Stimulated activated naive CD4-positive, alpha-beta T cell (primary cell): ENCODE results near the gene MAP4K3.

Experiments
- DNase-seq, 6 experiments: peaks; one replicate each; lab custom pipeline; 2025; lab: John Stamatoyannopoulos, UW

Gene MAP4K3

GRCh38 chr2:39241588-39241987 lies 195.5 kb downstream of the MAP4K3 start:
- no peak for DNase-seq

GRCh38 chr2:39240758-39241157 lies 196.3 kb downstream of the MAP4K3 start:
- no peak for DNase-seq

DNA sequence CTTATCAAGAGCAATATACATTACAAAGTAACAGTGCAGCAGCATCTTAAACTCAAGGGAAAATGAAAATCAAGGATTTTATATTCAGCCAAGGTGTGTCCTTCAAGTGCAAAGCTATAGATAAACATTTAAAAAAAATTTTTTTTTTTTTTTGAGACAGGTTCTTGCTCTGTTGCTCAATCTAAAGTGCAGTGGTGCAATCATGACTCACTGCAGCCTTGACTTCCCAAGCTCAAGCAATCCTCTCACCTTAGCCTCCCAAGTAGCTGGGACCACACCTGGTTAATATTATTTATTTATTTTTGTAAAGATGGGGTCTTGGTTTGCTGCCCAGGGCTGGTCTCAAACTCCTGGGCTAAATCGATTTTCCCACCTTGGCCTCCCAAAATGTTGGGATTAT lies 202.3 kb downstream of the MAP4K3 start:
- no peak for DNase-seq

- no peak for DNase-seq
These were observed 204.9 kb downstream of the MAP4K3 start for GRCh38 chr2:39232141-39232540.

GRCh38 chr2:39228413-39229209 lies 208.5 kb downstream of the MAP4K3 start:
- peak in 3 of 6 experiments; percentile 2 to 67 (median 18) for DNase-seq

- DNase-seq = peak; percentile 48 to 79 (median 68)
These were observed 209.3 kb downstream of the MAP4K3 start for GRCh38 chr2:39227628-39228412.

DNA sequence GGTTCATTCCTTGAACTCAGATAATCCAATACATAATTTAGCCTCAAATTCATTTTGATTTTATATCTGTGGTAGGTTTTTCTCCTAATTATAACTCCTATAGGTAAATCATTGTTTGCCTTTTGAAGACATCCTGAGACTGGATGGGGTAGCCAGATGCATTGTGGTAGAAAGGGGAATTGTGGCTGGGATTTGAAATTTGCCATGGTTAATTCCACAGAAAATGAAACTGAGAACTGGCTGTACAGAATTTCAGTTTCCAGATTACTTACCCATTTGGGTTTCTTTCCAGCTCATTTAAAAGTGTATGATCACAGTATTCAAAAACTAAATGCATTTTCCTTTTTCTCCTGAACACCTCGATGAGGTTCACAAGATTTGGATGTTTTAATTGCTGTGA lies 211.5 kb downstream of the MAP4K3 start:
- DNase-seq = no peak

- DNase-seq = no peak
These were observed 213.2 kb downstream of the MAP4K3 start for GRCh38 chr2:39223909-39224308.

GRCh38 chr2:39221459-39221858 lies 215.6 kb downstream of the MAP4K3 start:
- DNase-seq = no peak

DNA sequence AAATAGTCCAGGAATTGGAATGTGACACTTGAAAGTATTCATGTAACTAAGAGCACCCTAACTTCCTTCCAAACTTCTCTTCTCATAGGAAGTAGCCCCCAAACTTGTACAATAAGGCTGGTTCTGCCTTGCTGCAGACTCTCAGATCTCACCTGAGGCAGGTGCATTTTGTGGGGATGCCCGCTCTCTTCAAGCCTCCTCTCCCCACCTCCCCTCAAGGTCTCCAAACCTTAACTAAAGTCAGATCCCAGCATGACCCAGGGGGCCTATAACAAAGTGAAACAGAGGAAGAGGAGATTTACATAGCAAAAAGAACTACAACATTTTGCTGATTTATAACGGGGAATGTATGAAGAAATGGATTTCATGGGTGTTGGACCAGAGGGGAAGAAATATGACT lies 216.9 kb downstream of the MAP4K3 start:
- DNase-seq = no peak

GRCh38 chr2:39218391-39218790 lies 218.7 kb downstream of the MAP4K3 start:
- DNase-seq = no peak

DNA sequence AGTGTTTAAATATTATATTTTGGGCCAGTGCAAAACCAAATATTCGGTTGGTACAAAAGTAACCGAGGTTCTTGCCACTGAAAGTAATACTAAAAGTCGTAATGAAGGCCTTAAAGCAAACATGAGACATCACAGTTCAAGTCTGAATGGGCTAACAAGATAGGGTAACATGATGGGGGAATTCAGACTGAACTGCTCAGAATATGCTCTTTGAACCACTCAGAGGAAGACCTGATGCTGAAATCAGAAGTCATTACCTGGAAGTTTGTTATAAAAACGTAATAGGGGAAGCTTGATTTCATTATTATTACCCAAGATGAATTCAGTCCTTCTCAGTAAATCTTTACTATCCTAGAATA lies 219.9 kb downstream of the MAP4K3 start:
- no peak for DNase-seq

DNA sequence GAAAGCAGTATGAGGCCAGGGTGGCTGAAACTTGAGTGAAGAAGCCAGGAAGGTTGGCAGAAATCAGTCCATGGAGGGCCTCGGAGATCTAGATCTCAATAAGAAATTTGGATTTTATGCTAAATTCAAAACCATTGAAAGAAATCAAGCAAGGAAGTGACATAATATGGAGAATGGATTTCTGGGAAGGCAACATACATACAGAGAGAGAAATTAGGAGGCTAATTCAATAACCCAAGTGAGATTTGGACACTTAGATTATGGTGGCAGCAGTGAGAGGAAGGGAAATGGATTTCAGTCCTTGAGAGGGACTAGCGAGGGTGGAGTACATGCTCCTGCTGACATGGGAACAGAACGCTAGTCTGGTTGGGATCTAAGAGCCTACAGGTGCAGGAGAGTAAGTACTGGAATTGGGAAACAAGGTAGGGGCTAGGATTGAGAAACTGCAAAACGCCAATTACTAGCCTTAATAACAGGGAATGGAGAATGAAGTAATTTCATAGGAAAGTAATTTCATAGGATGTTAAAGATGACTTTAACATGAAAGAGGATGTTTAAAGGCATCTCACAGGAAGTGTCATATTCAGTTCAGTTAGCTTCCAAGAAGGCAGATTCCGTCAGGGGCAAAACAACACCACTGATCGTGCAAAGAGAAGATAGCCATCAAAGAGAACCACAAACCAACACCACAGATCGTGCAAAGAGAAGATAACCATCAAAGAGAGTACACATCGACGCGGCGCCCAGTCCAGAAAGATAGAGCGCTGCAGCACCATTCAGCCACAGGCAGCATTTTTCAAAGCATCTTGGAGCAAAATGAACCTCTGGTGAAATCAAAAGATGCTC lies 220.5 kb downstream of the MAP4K3 start:
- DNase-seq = peak; percentile 19 to 90 (median 55)

- no peak for DNase-seq
These were observed 221.5 kb downstream of the MAP4K3 start for GRCh38 chr2:39215545-39215944.

DNA sequence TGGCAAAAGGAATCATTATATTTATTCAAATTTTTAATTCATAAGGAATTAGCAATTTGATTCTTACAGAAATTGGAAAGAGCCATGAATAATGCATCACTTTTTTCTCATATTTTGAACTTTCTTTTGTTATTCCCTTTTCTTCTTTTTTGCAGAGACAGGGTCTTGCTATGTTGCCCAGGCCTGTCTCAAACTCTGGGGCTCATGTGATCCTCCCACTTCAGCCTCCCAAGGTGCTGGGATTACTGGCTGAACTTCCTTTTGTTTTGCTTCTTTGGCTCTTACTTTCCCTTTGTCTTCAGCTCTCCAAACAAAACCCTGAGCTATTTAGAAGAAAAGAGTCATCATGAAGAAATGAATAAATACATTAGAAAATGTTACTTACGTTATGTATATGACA lies 224.1 kb downstream of the MAP4K3 start:
- no peak for DNase-seq

- no peak for DNase-seq
These were observed 226.2 kb downstream of the MAP4K3 start for GRCh38 chr2:39210846-39211245.

DNA sequence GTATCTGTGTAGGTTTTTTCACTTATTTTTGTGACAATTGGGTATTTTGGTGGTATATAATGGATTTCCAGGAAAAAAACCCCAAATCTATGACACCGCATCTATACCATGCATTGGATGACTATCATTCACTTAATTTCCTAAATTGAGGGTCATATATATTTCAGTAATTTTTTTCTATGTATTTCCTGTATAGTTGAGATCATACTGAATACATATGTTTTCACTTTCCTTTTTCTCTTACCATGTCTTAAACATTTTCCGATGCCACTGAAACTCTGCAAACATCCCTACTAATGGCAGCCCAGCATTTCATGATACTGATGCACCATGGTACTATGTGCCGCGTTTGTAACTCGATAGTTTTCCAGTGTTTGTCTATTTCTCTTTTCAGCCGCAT lies 233.7 kb downstream of the MAP4K3 start:
- DNase-seq = no peak

DNA sequence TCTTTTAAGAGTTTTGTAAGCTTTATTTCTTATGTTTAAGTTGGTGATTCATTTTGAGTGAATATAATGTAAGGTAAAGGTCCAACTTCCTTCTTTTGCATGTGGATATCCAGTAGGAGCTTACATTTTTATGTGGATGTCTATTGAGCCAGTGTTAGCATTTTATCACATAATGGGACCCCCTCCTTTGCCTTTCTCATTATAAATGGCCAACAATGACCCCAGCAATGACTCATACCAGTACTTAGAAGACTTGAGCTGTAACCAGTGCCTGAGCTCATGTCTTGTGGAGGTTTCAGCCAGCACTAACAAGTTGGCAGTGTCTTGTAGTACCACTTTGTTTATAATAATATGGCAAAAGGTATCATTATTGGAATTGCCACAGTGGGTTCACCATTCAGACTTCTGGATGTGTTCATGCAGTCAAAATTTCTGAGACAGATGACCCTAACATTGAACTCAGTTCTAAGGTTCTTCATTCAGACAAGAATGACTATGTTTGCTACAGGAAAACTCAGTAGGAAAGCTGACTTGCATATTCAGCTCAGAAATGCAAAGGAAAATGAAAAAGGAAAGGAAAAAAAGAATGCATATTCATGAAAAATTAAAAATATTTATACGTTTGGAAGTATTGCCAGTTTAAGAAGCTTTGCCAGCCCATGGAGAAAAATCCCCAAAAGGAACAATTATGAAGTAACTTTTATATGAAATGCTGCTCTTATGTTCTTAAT lies 234.3 kb downstream of the MAP4K3 start:
- no peak for DNase-seq
